ENCODE results near the gene COL5A1.
"Not testable (repeated sequence)": the region's sequence is repeated elsewhere in the genome, so short reads cannot be mapped to it uniquely, and the experiment has no call there.

COL5A1 gene

GRCh38 chr9:134712243-134712642 is 70.6 kb downstream of the COL5A1 start:
- no peak for DNase-seq

- DNase-seq: no peak
Observed at GRCh38 chr9:134712926-134713325, 71.3 kb downstream of the COL5A1 start.

GRCh38 chr9:134715536-134715935 is 73.9 kb downstream of the COL5A1 start:
- not testable (repeated sequence) for DNase-seq

GRCh38 chr9:134716067-134716466 is 74.5 kb downstream of the COL5A1 start:
- DNase-seq: no peak

GRCh38 chr9:134717056-134717455 is 75.5 kb downstream of the COL5A1 start:
- no peak for DNase-seq

GRCh38 chr9:134717924-134718645 is 76.5 kb downstream of the COL5A1 start:
- no peak for DNase-seq

GRCh38 chr9:134719331-134719730 is 77.7 kb downstream of the COL5A1 start:
- no peak for DNase-seq

- DNase-seq: no peak
Observed at GRCh38 chr9:134720136-134720753, 78.6 kb downstream of the COL5A1 start.

GRCh38 chr9:134720796-134721195 is 79.2 kb downstream of the COL5A1 start:
- no peak for DNase-seq

- no peak for DNase-seq
Observed at GRCh38 chr9:134721344-134721743, 79.7 kb downstream of the COL5A1 start.

- DNase-seq: no peak
Observed at GRCh38 chr9:134722120-134722701, 80.6 kb downstream of the COL5A1 start.

- no peak for DNase-seq
Observed at GRCh38 chr9:134723037-134723436, 81.4 kb downstream of the COL5A1 start.

GRCh38 chr9:134723491-134724190 is 82.0 kb downstream of the COL5A1 start:
- DNase-seq: no peak

GRCh38 chr9:134724202-134724911 is 82.8 kb downstream of the COL5A1 start:
- no peak for DNase-seq

- DNase-seq: no peak
Observed at GRCh38 chr9:134724912-134725604, 83.5 kb downstream of the COL5A1 start.

- no peak for DNase-seq
Observed at GRCh38 chr9:134725605-134725940, 84.0 kb downstream of the COL5A1 start.

- no peak for DNase-seq
Observed at GRCh38 chr9:134726026-134726721, 84.6 kb downstream of the COL5A1 start.

- no peak for DNase-seq
Observed at GRCh38 chr9:134726722-134727034, 85.1 kb downstream of the COL5A1 start.

- DNase-seq: no peak
Observed at GRCh38 chr9:134728021-134728795, 86.6 kb downstream of the COL5A1 start.

- no peak for DNase-seq
Observed at GRCh38 chr9:134728801-134729495, 87.3 kb downstream of the COL5A1 start.
